ENCODE results near the gene MARS1.

The MARS1 gene

GRCh38 chr12:57518176-57518919 is 30.5 kb downstream of the MARS1 start:
- DNase-seq = no peak

DNA sequence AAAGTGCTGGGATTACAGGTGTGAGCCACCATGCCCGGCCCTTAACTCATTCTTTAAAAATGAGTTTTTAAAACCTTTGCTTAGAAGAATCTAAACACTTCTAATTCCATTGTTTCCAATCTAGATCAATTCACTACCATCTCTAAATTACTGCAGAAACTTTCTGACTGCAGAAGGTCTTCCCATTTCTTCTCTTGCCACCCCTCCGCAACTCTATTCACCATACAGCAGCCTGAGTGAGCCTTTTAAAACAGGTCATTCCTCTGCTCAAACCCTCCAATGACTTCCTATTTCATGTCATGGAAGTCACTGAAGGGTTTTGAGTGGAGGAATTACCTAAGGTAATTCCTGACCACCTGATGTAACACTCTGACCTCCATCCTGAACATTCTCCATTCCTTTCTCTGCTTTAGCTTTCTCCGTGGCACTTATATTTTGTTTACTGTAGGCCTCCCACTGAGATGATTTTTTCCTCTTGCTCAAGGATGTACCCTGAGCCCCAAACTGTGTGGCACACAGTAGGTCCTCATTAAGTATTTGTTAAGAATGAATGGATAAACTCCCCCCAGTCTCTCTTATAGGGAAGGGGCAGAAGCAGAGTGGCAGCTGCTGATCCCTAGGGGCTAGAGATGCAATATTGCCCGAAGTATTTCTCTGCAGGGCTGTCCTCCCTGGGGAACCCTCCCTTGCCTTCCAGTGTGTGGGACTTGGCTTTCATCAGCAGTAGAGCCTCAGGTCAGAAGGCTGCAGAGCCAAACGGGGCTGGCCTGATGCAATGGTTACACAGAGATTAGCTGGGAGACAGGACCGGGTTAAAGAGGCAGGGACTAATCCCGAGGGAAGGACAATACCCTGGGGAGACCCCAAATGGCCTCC is 31.3 kb downstream of the MARS1 start:
- DNase-seq = no peak

GRCh38 chr12:57519796-57520052 is 31.9 kb downstream of the MARS1 start:
- DNase-seq = peak; percentile 57 to 60

DNA sequence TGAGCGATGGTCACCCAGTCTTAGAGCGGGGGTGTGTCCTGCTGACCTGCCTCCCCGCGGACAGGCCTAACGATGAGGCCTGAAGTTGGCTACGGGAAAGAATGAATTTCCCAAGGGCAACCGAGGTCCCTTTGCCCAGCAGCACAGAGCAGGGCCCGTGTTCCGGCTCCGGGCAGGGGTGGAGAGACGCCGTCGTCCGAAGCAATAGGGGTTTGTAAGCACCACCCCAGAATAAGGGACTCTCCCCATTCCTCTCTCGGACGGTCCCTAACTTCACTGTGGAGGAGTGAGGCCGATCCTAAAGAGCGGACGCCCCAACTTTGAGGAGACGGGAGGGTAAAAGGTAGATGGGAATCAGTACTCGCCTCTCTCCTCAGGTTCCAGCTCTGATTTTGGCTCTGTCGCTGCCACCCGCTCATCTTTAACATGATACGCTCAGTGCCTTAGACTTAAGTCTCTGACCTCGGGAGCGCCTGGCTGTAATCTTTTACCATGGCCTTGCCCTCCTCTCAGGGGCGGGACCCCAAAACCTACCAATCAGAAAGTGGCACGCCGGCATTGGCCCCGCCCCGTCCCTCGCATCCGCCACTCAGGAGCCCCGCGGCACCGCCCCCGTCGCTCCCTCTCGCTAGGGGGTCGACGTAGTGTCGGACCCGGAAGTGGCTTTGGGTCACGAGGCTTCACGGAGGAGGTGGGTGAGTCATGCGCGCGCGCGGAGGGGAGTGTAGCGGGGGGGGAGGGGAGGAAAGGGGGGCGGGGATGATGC is 32.4 kb downstream of the MARS1 start, which contains the start of gene DDIT3:
Gene DDIT3, minus strand, starts transcription at position 462 of the 766 bp plus-strand sequence. CDS start 3,108 bp downstream, outside the sequence.
- peak; percentile 99 to 100 for DNase-seq

DNA sequence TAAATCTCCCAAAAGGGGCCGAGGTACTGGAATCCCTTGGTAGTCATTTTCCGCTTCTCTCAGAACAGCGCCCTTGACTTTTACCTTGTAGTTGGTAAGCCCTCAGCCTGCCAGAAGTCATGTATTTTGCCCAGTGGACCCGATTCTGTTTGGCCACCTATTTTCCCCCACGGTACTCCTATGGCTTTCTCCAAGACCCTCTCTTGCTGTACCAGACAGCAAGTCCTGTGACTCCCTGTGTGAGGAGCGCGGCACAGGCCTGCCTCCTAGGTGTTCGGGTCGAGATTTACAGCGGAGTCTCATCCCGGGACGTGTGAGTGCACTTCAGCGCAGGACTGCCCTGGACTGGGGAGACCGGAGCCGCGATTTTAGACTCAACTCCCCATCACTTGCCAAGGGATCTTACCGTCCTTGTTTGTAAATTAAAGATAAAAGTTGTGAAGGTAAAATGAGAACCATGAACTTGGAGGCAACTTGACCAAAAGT is 33.7 kb downstream of the MARS1 start:
- peak; percentile 52 to 55 for DNase-seq

- peak; percentile 90 to 93 for DNase-seq
Observed at GRCh38 chr12:57522011-57522886, 34.4 kb downstream of the MARS1 start, which contains the start of gene MBD6. MBD6 (plus strand) TSS chr12:57522824; CDS start chr12:57524304, 1,480 bp downstream.

GRCh38 chr12:57522887-57523705 is 35.2 kb downstream of the MARS1 start:
- peak in 1 of 2 experiments; percentile 59 for DNase-seq

- peak in 1 of 2 experiments; percentile 30 for DNase-seq
Observed at GRCh38 chr12:57523706-57524614, 36.1 kb downstream of the MARS1 start.

DNA sequence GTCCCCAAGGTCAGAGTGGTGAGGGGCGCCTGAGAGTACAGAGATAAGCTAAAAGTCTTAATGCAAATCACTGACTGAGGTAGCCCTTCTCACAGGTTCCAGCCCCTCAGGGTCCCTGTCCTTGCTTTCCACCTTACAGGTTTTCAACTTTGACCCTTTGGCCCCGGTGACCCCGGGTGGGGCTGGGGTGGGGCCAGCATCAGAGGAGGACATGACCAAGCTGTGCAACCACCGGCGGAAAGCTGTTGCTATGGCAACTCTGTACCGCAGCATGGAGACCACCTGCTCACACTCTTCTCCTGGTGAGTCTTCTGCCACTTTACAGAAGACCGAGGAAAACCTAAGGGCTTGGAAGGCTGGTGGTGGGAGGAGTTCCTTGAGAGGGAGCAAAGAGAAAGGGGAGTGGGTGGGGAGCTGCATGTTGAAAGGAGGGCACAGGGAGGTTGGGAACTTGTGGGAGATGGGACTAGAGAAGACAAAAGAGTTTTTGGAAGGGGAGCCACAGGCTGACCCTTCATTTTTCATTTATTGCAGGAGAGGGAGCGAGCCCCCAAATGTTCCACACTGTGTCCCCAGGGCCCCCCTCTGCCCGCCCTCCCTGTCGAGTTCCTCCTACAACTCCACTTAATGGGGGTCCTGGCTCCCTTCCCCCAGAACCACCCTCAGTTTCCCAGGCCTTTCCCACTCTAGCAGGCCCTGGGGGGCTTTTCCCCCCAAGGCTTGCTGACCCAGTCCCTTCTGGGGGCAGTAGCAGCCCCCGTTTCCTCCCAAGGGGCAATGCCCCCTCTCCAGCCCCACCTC is 37.1 kb downstream of the MARS1 start:
- DNase-seq = no peak

DNA sequence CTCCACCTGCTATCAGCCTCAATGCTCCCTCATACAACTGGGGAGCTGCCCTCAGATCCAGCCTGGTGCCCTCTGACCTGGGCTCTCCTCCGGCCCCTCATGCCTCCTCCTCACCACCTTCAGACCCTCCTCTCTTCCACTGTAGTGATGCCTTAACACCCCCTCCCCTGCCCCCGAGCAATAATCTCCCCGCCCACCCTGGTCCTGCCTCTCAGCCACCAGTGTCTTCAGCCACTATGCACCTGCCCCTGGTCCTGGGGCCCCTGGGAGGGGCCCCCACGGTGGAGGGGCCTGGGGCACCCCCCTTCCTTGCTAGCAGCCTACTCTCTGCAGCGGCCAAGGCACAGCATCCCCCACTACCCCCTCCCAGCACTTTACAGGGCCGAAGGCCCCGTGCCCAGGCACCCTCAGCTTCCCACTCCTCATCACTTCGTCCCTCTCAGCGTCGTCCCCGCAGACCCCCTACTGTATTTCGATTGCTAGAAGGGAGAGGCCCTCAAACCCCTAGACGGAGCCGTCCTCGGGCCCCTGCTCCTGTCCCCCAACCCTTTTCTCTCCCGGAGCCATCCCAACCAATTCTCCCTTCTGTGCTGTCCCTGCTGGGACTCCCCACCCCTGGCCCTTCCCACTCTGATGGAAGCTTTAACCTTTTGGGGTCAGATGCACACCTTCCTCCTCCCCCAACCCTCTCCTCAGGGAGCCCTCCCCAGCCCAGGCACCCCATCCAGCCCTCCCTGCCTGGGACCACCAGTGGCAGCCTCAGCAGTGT is 37.9 kb downstream of the MARS1 start:
- DNase-seq = no peak

- DNase-seq = no peak
Observed at GRCh38 chr12:57526477-57527126, 38.7 kb downstream of the MARS1 start.

DNA sequence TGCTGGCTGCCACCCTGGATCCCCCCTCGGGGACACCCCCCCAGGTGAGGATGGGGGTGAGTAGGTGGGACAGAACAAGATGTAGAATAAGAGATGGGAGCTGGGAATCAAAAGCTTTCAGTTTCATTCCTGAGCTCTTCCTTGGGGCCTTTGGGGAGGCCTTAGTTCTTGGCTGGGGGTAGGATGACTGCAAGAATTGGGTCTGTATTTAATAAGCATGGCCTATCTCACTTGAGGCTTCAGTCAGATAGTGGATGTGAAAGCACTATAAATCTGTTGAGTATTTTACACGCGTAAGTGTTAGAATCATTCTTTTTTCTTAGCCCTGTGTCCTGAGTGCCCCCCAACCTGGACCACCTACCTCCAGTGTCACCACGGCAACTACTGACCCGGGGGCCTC is 39.3 kb downstream of the MARS1 start:
- no peak for DNase-seq

DNA sequence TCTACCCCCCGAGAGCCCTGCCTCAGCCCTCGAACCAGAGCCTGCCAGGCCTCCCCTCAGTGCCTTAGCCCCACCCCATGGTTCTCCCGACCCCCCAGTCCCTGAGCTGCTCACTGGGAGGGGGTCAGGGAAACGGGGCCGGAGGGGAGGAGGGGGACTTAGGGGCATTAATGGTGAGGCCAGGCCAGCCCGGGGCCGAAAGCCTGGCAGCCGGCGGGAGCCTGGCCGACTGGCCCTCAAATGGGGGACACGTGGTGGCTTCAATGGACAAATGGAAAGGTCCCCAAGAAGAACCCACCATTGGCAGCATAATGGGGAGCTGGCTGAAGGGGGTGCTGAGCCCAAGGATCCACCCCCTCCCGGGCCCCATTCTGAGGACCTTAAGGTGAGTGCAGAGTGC is 40.3 kb downstream of the MARS1 start:
- DNase-seq = no peak

DNA sequence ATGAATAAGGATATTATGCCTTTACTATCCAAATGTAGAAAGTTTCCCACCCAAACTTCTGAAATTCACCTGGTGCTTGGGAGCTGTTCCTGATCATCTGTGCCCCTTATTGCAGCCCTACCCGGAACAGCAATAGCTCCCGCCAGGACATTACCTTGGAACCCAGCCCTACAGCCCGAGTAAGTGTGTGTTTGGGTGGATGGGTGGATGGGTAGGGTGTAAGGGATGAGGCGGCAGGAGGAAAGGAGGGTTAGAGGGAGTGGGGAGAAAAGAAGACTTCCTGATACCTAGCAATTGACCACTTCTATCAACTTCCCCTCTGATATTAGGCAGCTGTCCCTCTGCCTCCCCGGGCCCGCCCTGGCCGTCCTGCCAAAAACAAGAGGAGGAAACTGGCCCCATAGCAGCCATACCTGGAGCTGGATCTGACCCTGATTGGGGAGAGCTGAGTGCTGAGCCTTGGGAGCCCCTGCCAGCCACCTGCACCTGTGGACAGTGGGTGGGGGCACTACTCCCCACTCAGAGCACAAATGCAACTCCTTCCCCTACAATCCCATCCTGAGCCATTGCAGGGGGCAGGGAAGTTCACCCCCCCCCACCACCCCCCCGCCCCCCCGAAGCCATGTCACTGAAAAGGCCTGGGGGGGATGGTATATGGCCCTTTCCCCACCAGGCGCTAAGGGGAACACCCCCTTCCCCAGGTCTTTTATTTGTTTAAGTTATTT is 41.1 kb downstream of the MARS1 start:
- DNase-seq = no peak

GRCh38 chr12:57529831-57530230 is 42.0 kb downstream of the MARS1 start:
- no peak for DNase-seq

DNA sequence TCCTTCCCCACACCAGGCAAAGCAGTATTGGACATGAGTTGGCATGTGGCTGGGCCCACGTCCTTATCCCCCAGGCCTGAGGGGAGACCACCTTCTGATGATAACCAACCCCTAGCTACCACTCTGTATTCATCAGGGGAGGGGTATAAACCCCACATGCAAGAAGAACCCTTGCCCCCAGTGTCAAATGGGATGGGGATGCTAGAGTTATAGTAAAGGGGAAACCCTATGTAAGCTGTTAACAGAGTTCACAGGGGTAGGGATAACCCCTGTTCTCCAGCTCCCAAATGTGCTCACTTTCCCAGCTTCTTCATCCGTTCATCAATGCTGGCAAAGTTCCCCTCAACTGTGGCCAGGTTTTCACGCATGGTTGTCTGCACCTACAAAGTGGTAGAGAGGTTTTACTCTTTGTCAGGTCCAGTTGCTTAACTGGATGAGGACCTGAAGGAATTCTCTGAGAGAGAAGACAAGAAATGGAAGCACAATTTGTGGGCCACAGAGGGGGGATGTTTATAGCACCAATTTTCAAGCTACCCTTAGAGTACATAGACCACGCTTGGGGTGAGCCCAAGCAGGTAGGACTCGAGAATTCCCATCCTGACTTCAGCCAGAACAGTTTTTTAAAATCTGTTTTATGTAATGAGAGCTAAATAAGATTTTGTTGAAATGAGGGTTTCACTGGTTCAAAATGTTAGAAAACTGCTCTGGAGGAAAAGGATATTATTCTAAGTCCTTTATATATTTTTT is 42.7 kb downstream of the MARS1 start:
- no peak for DNase-seq
